Progenitor cell of endocrine pancreas (in vitro differentiated cells): ENCODE data around the gene ATPAF1. TPM values are rescaled to one million over a fixed set of nuclear protein-coding genes. Genes with fewer than 3 reads are reported as not detected.

Source experiments
- DNase-seq: peaks from one replicate; pipeline ENCODE4 v3.0.0; 2021; ENCODE audit warnings: low spot score; ENCODE audit not compliant: unreplicated experiment
- H3K27ac Mint-ChIP-seq: 2 replicates; pipeline ENCODE4 v1.8.0; 2021; ENCODE audit warnings: mild to moderate bottlenecking, moderate library complexity, mixed read lengths
- H3K27me3 Mint-ChIP-seq: 2 replicates; pipeline ENCODE4 v1.8.0; 2021; ENCODE audit warnings: mixed read lengths
- H3K36me3 Mint-ChIP-seq: 2 replicates; pipeline ENCODE4 v1.8.0; 2022; ENCODE audit warnings: mixed read lengths; ENCODE audit not compliant: insufficient read depth
- H3K4me1 Mint-ChIP-seq: 2 replicates; pipeline ENCODE4 v1.8.0; 2021; ENCODE audit warnings: low read depth, mixed read lengths
- H3K4me3 Mint-ChIP-seq: 2 replicates; pipeline ENCODE4 v1.8.0; 2021; ENCODE audit warnings: low read depth, mild to moderate bottlenecking, moderate library complexity, mixed read lengths
- H3K9me3 Mint-ChIP-seq: 2 replicates; pipeline ENCODE4 v1.8.0; 2021; ENCODE audit warnings: low read depth, mixed read lengths
- long read RNA-seq: library from polyadenylated mRNA; unstranded; transcript quantifications from one replicate; pipeline ENCODE4 v2.0.0, GENCODE V29; 2020
- total RNA-seq: library from RNA; stranded (reverse); gene quantifications from 2 replicates; pipeline ENCODE4 v1.2.1, GENCODE V29; 2021
- TF ChIP-seq, protein P1 (sequence below): fragments of 200-600 bp; sonication (generic); IDR thresholded peaks from one replicate; pipeline ENCODE4 v1.5.0; 2021; ENCODE audit warnings: antibody characterized with exemption, mild to moderate bottlenecking; ENCODE audit not compliant: unreplicated experiment

The ATPAF1 gene, protein sequence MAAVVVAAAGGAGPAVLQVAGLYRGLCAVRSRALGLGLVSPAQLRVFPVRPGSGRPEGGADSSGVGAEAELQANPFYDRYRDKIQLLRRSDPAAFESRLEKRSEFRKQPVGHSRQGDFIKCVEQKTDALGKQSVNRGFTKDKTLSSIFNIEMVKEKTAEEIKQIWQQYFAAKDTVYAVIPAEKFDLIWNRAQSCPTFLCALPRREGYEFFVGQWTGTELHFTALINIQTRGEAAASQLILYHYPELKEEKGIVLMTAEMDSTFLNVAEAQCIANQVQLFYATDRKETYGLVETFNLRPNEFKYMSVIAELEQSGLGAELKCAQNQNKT
- total RNA-seq = 52.7 and 53.9 TPM in 2 replicates
- long read RNA-seq, partial matches to known transcripts = 2 of 4 reads
- long read RNA-seq, other reads (novel, unspliced or antisense) = 2 of 4 reads

DNA sequence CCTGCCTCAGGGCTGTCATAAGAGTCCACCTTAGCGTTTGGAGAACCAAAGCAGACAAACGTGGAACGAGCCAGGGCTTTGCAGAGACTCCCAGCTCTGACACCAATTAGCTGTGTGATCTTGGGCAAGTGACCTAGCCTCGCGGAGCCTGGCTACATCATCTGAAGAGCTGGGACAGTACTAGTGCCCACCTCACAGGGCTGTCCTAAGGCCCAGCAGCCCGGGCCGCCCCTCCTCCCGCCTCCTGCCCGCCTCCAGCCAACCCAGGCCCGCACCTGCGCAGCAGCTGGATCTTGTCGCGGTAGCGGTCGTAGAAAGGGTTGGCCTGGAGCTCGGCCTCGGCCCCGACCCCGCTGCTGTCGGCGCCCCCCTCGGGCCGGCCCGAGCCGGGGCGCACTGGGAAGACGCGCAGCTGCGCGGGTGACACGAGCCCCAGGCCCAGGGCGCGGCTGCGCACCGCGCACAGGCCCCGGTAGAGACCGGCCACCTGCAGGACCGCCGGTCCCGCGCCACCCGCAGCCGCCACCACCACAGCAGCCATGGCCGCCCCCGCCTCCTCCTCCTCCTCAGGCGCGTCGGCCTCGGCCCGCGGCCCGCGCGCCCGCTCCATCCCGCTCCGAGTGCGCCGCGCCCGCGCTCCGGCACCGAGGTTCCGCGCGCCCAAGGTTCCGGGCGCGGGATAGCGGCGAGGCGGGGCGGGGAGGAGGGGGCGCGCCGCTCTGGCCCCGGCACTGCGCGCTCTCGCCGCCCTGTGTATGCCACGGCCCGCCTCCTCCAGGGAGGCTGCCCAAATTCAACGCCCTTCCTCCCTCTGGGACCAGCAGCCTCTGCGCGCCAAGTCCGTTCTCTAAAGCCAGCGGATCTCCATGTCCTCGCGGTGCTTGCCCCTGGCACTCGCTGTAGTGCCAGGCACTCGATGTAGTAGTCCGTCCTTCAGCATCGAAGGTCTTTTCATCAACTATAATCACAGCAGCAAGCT lies at the start of gene ATPAF1:
Gene ATPAF1 (minus strand): TSS at position 583 of the 979 bp plus-strand sequence. CDS start 42 bp downstream, at position 541.
- H3K9me3 Mint-ChIP-seq = no peaks in the 10 kb centered on the region
- H3K36me3 Mint-ChIP-seq = peaks cover 9% of the 10 kb centered on the region
- H3K27me3 Mint-ChIP-seq = no peaks in the 10 kb centered on the region
- peak within 1 kb of the TSS; percentile 85 for H3K27ac Mint-ChIP-seq
- peak; percentile 55 for DNase-seq
- H3K4me3 Mint-ChIP-seq = no peak within 1 kb of the TSS
- H3K4me1 Mint-ChIP-seq = peaks cover 14% of the 10 kb centered on the region
- TF ChIP-seq, protein P1, sequence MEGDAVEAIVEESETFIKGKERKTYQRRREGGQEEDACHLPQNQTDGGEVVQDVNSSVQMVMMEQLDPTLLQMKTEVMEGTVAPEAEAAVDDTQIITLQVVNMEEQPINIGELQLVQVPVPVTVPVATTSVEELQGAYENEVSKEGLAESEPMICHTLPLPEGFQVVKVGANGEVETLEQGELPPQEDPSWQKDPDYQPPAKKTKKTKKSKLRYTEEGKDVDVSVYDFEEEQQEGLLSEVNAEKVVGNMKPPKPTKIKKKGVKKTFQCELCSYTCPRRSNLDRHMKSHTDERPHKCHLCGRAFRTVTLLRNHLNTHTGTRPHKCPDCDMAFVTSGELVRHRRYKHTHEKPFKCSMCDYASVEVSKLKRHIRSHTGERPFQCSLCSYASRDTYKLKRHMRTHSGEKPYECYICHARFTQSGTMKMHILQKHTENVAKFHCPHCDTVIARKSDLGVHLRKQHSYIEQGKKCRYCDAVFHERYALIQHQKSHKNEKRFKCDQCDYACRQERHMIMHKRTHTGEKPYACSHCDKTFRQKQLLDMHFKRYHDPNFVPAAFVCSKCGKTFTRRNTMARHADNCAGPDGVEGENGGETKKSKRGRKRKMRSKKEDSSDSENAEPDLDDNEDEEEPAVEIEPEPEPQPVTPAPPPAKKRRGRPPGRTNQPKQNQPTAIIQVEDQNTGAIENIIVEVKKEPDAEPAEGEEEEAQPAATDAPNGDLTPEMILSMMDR = no peak

DNA sequence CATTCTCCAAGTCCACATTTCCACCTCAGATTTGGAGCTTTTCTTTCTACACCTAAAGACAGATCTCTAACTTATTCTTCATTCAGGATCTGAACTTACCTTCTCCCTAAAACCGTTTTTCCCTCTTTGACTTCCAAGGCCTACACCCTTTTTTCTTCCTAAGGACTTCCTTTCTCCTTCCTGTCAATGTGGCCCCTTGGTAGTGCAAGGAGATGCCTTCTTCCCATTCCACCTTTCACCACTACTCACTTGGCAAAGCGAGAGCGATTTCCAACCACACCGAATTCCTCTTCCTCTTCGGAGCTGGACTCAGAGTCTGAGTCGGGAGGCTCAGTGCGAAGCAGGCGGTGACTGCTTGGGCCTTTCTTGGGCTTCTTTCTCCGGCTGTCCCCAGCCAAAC lies 49.5 kb upstream of the ATPAF1 start:
- no peak for DNase-seq
- peak overlapping the region; percentile 95 for H3K4me3 Mint-ChIP-seq
- peaks cover 43% of the 10 kb centered on the region for H3K4me1 Mint-ChIP-seq
- H3K27me3 Mint-ChIP-seq = no peaks in the 10 kb centered on the region
- H3K36me3 Mint-ChIP-seq = peaks cover 5% of the 10 kb centered on the region
- peak overlapping the region; percentile 95 for H3K27ac Mint-ChIP-seq
- no peaks in the 10 kb centered on the region for H3K9me3 Mint-ChIP-seq
- TF ChIP-seq, protein P1 = no peak

DNA sequence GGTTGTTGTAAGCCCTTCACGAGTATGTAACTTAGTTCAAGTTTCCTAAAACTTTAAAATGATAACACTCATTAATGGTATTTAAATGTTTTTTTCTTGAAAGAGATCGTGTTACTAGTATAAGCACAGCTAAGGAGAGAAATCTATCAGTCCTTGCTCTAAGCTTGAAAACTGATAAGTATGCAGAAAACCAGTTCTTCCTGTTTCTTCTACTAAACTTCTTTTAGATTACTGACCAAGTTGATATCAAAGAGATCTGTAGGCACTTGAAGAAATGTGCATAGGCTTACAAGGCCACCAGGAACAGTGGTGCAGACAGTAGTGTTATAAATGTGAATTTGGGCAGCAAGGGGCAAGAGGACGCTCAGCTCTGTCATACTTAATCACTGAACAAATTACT lies 46.8 kb upstream of the ATPAF1 start:
- H3K36me3 Mint-ChIP-seq = peaks cover 8% of the 10 kb centered on the region
- peaks cover 41% of the 10 kb centered on the region for H3K4me1 Mint-ChIP-seq
- H3K27me3 Mint-ChIP-seq = no peaks in the 10 kb centered on the region
- DNase-seq = no peak
- H3K9me3 Mint-ChIP-seq = no peaks in the 10 kb centered on the region
- H3K4me3 Mint-ChIP-seq = peak overlapping the region; percentile 39
- peak overlapping the region; percentile 79 for H3K27ac Mint-ChIP-seq
- TF ChIP-seq, protein P1 = no peak

DNA sequence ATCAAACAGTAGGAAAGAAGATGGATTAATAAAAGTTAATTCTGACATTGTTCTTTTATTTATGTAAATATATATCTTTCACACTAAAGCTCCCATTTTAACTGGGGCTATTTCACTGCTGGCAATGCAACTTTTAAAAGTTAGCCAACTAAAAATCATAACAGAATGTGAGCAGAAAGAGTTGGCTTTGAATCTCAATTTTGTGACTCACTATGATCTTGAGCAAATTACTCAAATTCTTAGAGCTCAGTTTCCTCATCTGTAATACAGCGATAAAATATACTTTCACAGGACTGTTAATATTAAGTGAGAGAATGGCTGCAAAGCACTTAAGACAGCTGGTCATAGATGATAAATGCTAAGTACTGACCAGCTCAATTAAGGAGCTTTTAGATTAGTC lies 40.0 kb upstream of the ATPAF1 start:
- H3K4me3 Mint-ChIP-seq = no peak overlapping the region
- no peak for DNase-seq
- no peak overlapping the region for H3K27ac Mint-ChIP-seq
- peaks cover 7% of the 10 kb centered on the region for H3K4me1 Mint-ChIP-seq
- no peaks in the 10 kb centered on the region for H3K9me3 Mint-ChIP-seq
- no peaks in the 10 kb centered on the region for H3K27me3 Mint-ChIP-seq
- H3K36me3 Mint-ChIP-seq = peaks cover 26% of the 10 kb centered on the region
- TF ChIP-seq, protein P1 = no peak

DNA sequence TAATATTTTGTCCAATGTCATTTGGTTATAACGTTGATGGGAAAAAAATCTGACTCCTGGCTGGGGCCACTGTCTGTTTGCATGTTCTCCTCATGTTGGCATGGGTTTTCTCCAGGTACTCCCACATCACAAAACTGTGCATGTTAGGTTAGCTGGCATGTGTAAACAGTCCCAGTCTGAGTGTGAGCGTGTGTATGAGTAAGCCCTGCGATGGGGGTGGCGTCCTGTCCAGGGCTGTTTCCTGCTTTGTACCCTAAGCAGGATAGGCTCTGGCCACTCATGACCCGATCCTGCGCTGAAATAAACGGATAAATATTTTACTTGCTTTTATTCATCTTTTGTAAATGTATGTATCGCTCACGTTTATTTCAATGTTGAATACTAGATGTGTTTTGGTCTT lies 37.2 kb upstream of the ATPAF1 start:
- no peak for DNase-seq
- TF ChIP-seq, protein P1 = no peak
- Mint-ChIP-seq H3K4me3 (no peak overlapping the region), H3K9me3 (no peaks in the 10 kb centered on the region), H3K4me1 (peaks cover 7% of the 10 kb centered on the region), H3K27me3 (no peaks in the 10 kb centered on the region), H3K27ac (no peak overlapping the region), H3K36me3 (peaks cover 23% of the 10 kb centered on the region)
